BE2C (cell line): ENCODE results near the gene CALY.
"Not testable (repeated sequence)": the region's sequence is repeated elsewhere in the genome, so short reads cannot be mapped to it uniquely, and the experiment has no call there.

Experiments used
- DNase-seq: peaks from one replicate; pipeline ENCODE4 v3.0.0-alpha.2; 2020
- H3K27me3 ChIP-seq: fragments of 250-450 bp; sonication (Bioruptor Pico); 2 replicates; pipeline ENCODE4 v1.5.1; 2020; ENCODE audit warnings: mild to moderate bottlenecking
- H3K36me3 ChIP-seq: fragments of 250-450 bp; sonication (Bioruptor Pico); 2 replicates; pipeline ENCODE4 v1.5.1; 2020; ENCODE audit warnings: mild to moderate bottlenecking
- H3K4me1 ChIP-seq: fragments of 250-450 bp; sonication (Bioruptor Pico); 2 replicates; pipeline ENCODE4 v1.5.1; 2020
- H3K4me3 ChIP-seq: 2 replicates; pipeline ENCODE4 v1.5.1; 2011; ENCODE audit warnings: low read depth, low read length
- H3K9me3 ChIP-seq: fragments of 250-450 bp; sonication (Bioruptor Pico); 2 replicates; pipeline ENCODE4 v1.5.1; 2020
- CTCF ChIP-seq: IDR thresholded peaks from 2 replicates; pipeline ENCODE4 v1.5.1; 2012; ENCODE audit warnings: mild to moderate bottlenecking, low read depth, low read length

The CALY gene

DNA sequence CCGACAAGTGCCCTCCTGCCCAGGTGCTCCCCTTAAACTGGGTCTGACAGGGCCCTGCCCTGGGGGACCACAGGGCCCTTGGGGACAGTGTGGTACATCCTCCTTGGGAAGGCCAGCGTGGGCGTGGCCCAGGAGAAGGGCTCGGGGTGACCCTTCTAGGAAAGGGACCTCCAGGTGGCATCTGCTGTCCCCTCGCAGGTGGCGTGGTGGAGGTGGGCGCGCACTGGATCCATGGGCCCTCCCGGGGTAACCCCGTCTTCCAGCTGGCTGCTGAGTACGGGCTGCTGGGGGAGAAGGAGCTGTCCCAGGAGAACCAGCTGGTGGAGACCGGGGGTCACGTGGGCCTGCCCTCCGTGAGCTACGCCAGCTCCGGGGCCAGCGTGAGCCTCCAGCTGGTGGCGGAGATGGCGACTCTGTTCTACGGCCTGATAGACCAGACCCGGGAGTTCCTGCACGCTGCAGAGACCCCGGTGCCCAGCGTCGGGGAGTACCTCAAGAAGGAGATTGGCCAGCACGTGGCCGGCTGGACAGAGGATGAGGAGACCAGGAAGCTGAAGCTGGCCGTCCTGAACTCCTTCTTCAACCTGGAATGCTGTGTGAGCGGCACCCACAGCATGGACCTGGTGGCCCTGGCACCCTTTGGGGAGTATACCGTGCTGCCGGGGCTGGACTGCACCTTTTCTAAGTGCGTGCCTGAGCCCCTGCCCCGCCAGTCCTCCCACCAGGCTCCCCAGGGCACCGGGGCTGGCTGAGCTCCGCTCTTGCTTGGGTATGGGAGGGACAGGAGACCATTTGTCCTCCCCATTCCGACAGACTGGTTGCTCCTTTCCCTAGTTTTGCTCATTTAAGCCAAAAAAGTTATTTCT is 43.3 kb upstream of the CALY start:
- Histone ChIP-seq H3K4me3 (no peak overlapping the region), H3K27me3 (no peaks in the 10 kb centered on the region)
- no peak for DNase-seq

DNA sequence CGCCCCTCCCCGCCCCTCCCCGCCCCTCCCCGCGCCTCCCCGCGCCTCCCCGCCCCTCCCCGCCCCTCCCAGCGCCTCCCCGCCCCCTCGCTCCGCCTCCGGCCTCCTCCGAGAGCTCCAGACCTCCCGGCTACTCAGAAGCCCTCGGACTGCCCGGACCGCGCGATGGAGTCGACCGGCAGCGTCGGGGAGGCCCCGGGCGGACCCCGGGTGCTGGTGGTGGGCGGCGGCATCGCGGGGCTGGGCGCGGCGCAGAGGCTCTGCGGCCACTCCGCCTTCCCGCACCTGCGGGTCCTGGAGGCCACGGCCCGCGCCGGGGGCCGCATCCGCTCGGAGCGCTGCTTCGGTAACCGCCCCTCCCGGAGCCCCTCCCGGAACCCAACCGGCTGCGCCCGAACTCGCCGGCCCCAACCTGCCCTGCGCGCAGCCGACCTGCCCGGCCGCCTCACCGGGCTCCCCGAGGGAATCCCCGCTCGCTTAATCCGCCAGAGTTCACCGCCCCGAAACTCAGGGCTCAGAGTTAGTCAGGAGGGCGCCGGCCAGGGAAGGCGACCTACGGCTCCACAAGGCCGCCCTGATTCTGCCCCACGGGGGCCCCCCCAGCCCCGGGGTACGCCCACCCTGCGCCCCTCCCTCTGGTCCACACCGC is 42.6 kb upstream of the CALY start, which contains the start of gene PAOX:
Gene PAOX (plus strand): TSS at position 111 of the 649 bp plus-strand sequence. CDS start 55 bp downstream, at position 166.
- H3K27me3 ChIP-seq = no peaks in the 10 kb centered on the region
- no peaks in the 10 kb centered on the region for H3K9me3 ChIP-seq
- DNase-seq = peak; percentile 68
- H3K36me3 ChIP-seq = no peaks in the 10 kb centered on the region
- TF ChIP-seq CTCF = no peak
- peak within 1 kb of the TSS; percentile 69 for H3K4me3 ChIP-seq
- no peaks in the 10 kb centered on the region for H3K4me1 ChIP-seq

More for the DNA sequence above, 43.3 kb upstream of the CALY start:
- no peaks in the 10 kb centered on the region for H3K36me3 ChIP-seq
- TF ChIP-seq CTCF = no peak
- H3K4me1 ChIP-seq = no peaks in the 10 kb centered on the region
- no peaks in the 10 kb centered on the region for H3K9me3 ChIP-seq

- Histone ChIP-seq H3K9me3 (no peaks in the 10 kb centered on the region), H3K27me3 (no peaks in the 10 kb centered on the region), H3K4me1 (no peaks in the 10 kb centered on the region; the same call in 1 of the 2 replicates), H3K36me3 (no peaks in the 10 kb centered on the region), H3K4me3 (peak overlapping the region; percentile 69)
- DNase-seq = peak; percentile 60
- TF ChIP-seq CTCF = no peak
These were observed 41.8 kb upstream of the CALY start for GRCh38 chr10:133378251-133379096.

DNA sequence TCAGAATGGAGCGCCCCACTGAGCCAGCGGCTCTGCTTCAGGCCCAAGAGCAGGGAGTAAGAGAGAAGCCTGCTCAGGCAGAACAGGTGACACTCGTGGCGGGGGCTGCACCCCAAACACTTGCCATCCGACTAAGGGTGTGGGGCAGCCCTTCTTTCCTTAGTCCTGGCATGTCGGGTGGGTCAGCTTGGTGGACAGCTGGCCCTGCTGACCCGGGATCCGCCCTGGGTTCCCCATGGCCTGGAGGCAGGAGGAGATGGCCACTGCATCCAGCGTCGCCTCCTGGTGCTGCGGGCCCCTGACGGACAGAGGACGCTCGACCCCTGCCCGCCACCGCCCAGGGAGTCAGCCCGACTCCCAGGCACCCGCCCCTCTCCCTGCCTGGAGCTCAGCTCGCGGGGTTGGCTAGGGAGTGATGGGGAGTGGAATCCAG is 41.1 kb upstream of the CALY start:
- no peak for DNase-seq
- Histone ChIP-seq H3K4me3 (peak overlapping the region; percentile 69), H3K4me1 (no peaks in the 10 kb centered on the region; the same call in 1 of the 2 replicates), H3K27me3 (no peaks in the 10 kb centered on the region), H3K36me3 (no peaks in the 10 kb centered on the region), H3K9me3 (no peaks in the 10 kb centered on the region)
- no peak for TF ChIP-seq CTCF

DNA sequence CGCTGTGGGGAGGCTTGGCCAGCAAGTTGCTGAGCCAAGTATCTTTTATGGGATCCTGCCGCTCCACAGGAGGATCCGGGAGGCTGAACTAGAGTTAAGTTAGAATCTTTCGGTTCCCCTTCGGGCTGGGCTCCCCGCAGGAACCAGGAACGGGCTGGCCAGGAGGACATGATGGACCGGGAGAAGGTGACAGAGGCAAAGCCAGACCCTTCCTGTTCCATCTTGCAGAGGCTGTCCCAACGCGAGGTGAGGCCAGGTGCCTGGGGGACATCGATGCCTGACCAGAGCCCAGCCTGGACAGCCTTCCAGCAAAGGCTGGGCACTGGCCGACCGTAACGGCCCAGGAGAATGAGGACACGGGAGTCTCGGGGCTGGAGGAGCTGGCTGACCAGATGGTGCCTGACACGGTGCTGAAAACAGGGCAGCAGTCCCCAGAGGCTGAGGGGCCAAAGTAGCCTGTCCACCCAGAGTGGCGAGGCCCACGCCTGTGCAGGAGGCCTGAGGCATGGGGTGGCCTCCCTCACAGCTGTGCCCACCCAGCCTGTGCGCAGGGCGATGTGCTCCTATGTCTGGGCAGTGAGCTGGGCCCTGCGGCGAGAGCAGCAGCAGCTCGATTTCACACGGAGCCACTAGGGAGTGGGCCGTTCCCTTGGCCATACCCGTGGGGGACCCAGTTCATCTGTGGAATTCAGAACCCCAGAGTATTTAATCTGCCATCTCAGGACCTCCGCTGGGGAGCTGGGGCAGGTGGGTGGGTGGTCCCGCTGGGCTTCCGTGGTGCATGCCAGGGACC is 40.5 kb upstream of the CALY start:
- Histone ChIP-seq H3K4me1 (no peaks in the 10 kb centered on the region; the same call in 1 of the 2 replicates), H3K27me3 (no peaks in the 10 kb centered on the region), H3K9me3 (no peaks in the 10 kb centered on the region), H3K4me3 (no peak overlapping the region), H3K36me3 (no peaks in the 10 kb centered on the region)
- DNase-seq = no peak
- no peak for TF ChIP-seq CTCF

DNA sequence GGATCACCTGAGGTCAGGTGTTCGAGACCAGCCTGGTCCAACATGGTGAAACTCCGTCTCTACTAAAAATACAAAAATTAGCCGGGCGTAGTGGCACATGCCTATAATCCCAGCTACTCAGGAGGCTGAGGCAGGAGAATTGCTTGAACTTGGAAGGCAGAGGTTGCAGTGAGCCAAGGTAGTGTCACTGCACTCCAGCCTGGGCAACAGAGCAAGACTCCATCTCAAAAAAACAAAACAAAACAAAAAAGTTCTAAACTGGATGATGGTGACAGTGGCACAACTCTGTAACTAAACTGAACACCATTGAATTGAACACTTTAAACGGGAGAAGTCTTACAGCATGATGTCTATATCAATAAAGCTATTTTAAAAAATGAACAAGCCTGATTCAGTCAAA is 39.5 kb upstream of the CALY start:
- not testable (repeated sequence) for H3K36me3 ChIP-seq, H3K9me3 ChIP-seq, H3K4me1 ChIP-seq, H3K27me3 ChIP-seq, H3K4me3 ChIP-seq, DNase-seq
